ENCODE results near the gene P2RX2.

The P2RX2 gene

GRCh38 chr12:132665794-132666193 lies 47.2 kb downstream of the P2RX2 start:
- no peak for DNase-seq

GRCh38 chr12:132668191-132669088 lies 49.9 kb downstream of the P2RX2 start:
- DNase-seq, result no peak

- DNase-seq, result no peak
These were observed 50.7 kb downstream of the P2RX2 start for GRCh38 chr12:132669166-132669879.

All from CD4-positive, alpha-beta T cell treated with Interleukin-6 for 4 hours (primary cell).